GM20000 (cell line): Measurements from ENCODE around the gene GTSE1.

Experiments used
- DNase-seq: peaks from one replicate; pipeline ENCODE4 v3.0.0; 2012; ENCODE audit warnings: low spot score
- CTCF ChIP-seq: IDR thresholded peaks from 2 replicates; pipeline ENCODE4 v1.5.1; 2012; ENCODE audit warnings: mild to moderate bottlenecking, control low read depth; ENCODE audit errors: extremely low read depth, missing control alignments

The GTSE1 gene

GRCh38 chr22:46366327-46366731 lies 69.7 kb downstream of the GTSE1 start:
- DNase-seq, result no peak
- no peak for TF ChIP-seq CTCF

GRCh38 chr22:46366801-46367706 lies 70.4 kb downstream of the GTSE1 start:
- no peak for TF ChIP-seq CTCF

GRCh38 chr22:46367707-46368191 lies 71.1 kb downstream of the GTSE1 start:
- TF ChIP-seq CTCF, result peak; percentile 99
- DNase-seq, result peak; percentile 93

More at GRCh38 chr22:46366801-46367706, 70.4 kb downstream of the GTSE1 start:
- DNase-seq, result no peak

GRCh38 chr22:46368422-46368821 lies 71.8 kb downstream of the GTSE1 start:
- DNase-seq, result no peak
- no peak for TF ChIP-seq CTCF

- no peak for DNase-seq
- no peak for TF ChIP-seq CTCF
Observed at GRCh38 chr22:46368871-46369715, 72.4 kb downstream of the GTSE1 start.

- DNase-seq, result no peak
- no peak for TF ChIP-seq CTCF
Observed at GRCh38 chr22:46369716-46370583, 73.3 kb downstream of the GTSE1 start.
